Measurements from ENCODE around the gene CHMP4B. TPM values are rescaled to one million over a fixed set of nuclear protein-coding genes. Genes with fewer than 3 reads are reported as not detected.

The CHMP4B gene
- total RNA-seq, 5 donors from 2014 or later (not counting 1 experiment from before 2014, with no cell fraction given), result 45.1 to 64.7 (median 60.8) TPM

GRCh38 chr20:33812152-33812849 lies 1.2 kb downstream of the CHMP4B start:
- Histone ChIP-seq H3K27me3 (replicated peaks in 1 of 2; ENCODE audit: control insufficient read depth in 2 of 2, extremely low read depth in 1 of 2, insufficient read depth in 2 of 2, low read length in 1 of 2) (no peaks in the 10 kb centered on the region), H3K4me1 (ENCODE audit: control insufficient read depth in 1 of 2, extremely low read depth in 1 of 2, insufficient read depth in 2 of 2, low read length in 2 of 2) (peaks cover 24 to 37% of the 10 kb centered on the region in 2 experiments), H3K9me3 (no peaks in the 10 kb centered on the region), H3K36me3 (ENCODE audit: control insufficient read depth in 2 of 2, extremely low read depth in 1 of 2, insufficient read depth in 1 of 2, low read length in 1 of 2) (no peaks in the 10 kb centered on the region), H3K4me3 (ENCODE audit: control insufficient read depth in 1 of 2, extremely low read depth in 1 of 2, low read length in 1 of 2) (peak overlapping the region; percentile 90 to 97), H3K27ac (ENCODE audit: low read length) (peak overlapping the region; percentile 54)
- peak overlapping the region; percentile 91 to 99 (median 96) for H3K4me3 Mint-ChIP-seq
- WGBS (ENCODE audit: insufficient coverage), result 9% methylated on average over 8 of the region's 14 CpGs
- H3K36me3 Mint-ChIP-seq, result peaks cover 13% of the 10 kb centered on the region
- CTCF ChIA-PET, result no interaction called here
- H3K27me3 Mint-ChIP-seq, result no peaks in the 10 kb centered on the region
- H3K27ac Mint-ChIP-seq, result peak overlapping the region; percentile 79 to 94
- DNase-seq (peak in 6 of 35 experiments; percentile 5 to 42 (median 18)), ATAC-seq (replicated peaks in 1 of 4) (no peak)
- POLR2A ChIA-PET, result interaction anchor here in 1 of 2 donors (0.6 to 0.7 kb wide), 3 partner anchors 551 to 1607 kb away, joined by 3 to 4 read pairs (median 3); partner anchors contain the start of gene ITCH
- no peaks in the 10 kb centered on the region for H3K9me3 Mint-ChIP-seq
- peaks cover 56 to 58% (median 57%) of the 10 kb centered on the region in 3 donors for H3K4me1 Mint-ChIP-seq

- H3K27me3 ChIP-seq (replicated peaks in 1 of 2; ENCODE audit: control insufficient read depth in 2 of 2, extremely low read depth in 1 of 2, insufficient read depth in 2 of 2, low read length in 1 of 2), result no peaks in the 10 kb centered on the region
- Mint-ChIP-seq H3K4me1 (peaks cover 63 to 65% (median 64%) of the 10 kb centered on the region in 3 donors), H3K9me3 (no peaks in the 10 kb centered on the region), H3K27ac (peak overlapping the region; percentile 79 to 94), H3K36me3 (peaks cover 20% of the 10 kb centered on the region), H3K27me3 (no peaks in the 10 kb centered on the region), H3K4me3 (peak overlapping the region; percentile 91 to 99 (median 96))
- POLR2A ChIA-PET, result interaction anchor here in 1 of 2 donors (0.6 to 0.7 kb wide), 2 partner anchors 1279 to 1607 kb away, joined by 3 to 4 read pairs; no protein-coding TSS in a partner anchor
- 46% methylated on average over 9 of the region's 10 CpGs for WGBS (ENCODE audit: insufficient coverage)
- peak overlapping the region; percentile 90 to 97 for H3K4me3 ChIP-seq (ENCODE audit: control insufficient read depth in 1 of 2, extremely low read depth in 1 of 2, low read length in 1 of 2)
- no peak for ATAC-seq (replicated peaks in 1 of 4)
- no peaks in the 10 kb centered on the region for H3K9me3 ChIP-seq
- peak in 1 of 35 experiments; percentile 16 for DNase-seq
- H3K36me3 ChIP-seq (ENCODE audit: control insufficient read depth in 2 of 2, extremely low read depth in 1 of 2, insufficient read depth in 1 of 2, low read length in 1 of 2), result no peaks in the 10 kb centered on the region
- H3K4me1 ChIP-seq (ENCODE audit: control insufficient read depth in 1 of 2, extremely low read depth in 1 of 2, insufficient read depth in 2 of 2, low read length in 2 of 2), result peaks cover 24 to 39% of the 10 kb centered on the region in 2 experiments
- CTCF ChIA-PET, result no interaction called here
- H3K27ac ChIP-seq (ENCODE audit: low read length), result peak overlapping the region; percentile 54
Observed at GRCh38 chr20:33812908-33813462, 1.8 kb downstream of the CHMP4B start.

GRCh38 chr20:33814238-33814712 lies 3.1 kb downstream of the CHMP4B start:
- Mint-ChIP-seq H3K27me3 (no peaks in the 10 kb centered on the region), H3K36me3 (peaks cover 20% of the 10 kb centered on the region), H3K4me1 (peaks cover 76% of the 10 kb centered on the region in 3 donors), H3K27ac (peak overlapping the region; percentile 2 to 40), H3K9me3 (no peaks in the 10 kb centered on the region), H3K4me3 (peak overlapping the region; percentile 3 to 99 (median 96))
- Histone ChIP-seq H3K27me3 (replicated peaks in 1 of 2; ENCODE audit: control insufficient read depth in 2 of 2, extremely low read depth in 1 of 2, insufficient read depth in 2 of 2, low read length in 1 of 2) (no peaks in the 10 kb centered on the region), H3K9me3 (no peaks in the 10 kb centered on the region), H3K4me1 (ENCODE audit: control insufficient read depth in 1 of 2, extremely low read depth in 1 of 2, insufficient read depth in 2 of 2, low read length in 2 of 2) (peaks cover 24 to 39% of the 10 kb centered on the region in 2 experiments), H3K36me3 (ENCODE audit: control insufficient read depth in 2 of 2, extremely low read depth in 1 of 2, insufficient read depth in 1 of 2, low read length in 1 of 2) (no peaks in the 10 kb centered on the region), H3K4me3 (ENCODE audit: control insufficient read depth in 1 of 2, extremely low read depth in 1 of 2, low read length in 1 of 2) (no peak overlapping the region), H3K27ac (ENCODE audit: low read length) (no peak overlapping the region)
- POLR2A ChIA-PET, result interaction anchor here in 1 of 2 donors (0.6 kb wide), 1 partner anchor 296 kb away, joined by 5 read pairs; no protein-coding TSS in a partner anchor
- CTCF ChIA-PET, result no interaction called here
- ATAC-seq (replicated peaks in 1 of 4) (no peak), DNase-seq (peak in 1 of 35 experiments; percentile 17)
- WGBS (ENCODE audit: insufficient coverage), result 52% methylated on average over 4 of the region's 5 CpGs

- H3K4me3 ChIP-seq (ENCODE audit: control insufficient read depth in 1 of 2, extremely low read depth in 1 of 2, low read length in 1 of 2), result no peak overlapping the region
- Mint-ChIP-seq H3K4me3 (no peak overlapping the region), H3K27me3 (no peaks in the 10 kb centered on the region), H3K4me1 (peaks cover 83 to 87% (median 86%) of the 10 kb centered on the region in 3 donors), H3K9me3 (no peaks in the 10 kb centered on the region), H3K27ac (no peak overlapping the region), H3K36me3 (peaks cover 27% of the 10 kb centered on the region)
- ChIA-PET POLR2A (no interaction called here), CTCF (interaction anchor here in 1 of 2 donors (1.2 kb wide), 1 partner anchor 10 kb away, joined by 3 read pairs; no protein-coding TSS in a partner anchor)
- DNase-seq (no peak), ATAC-seq (replicated peaks in 1 of 4) (no peak)
- peaks cover 24 to 43% of the 10 kb centered on the region in 2 experiments for H3K4me1 ChIP-seq (ENCODE audit: control insufficient read depth in 1 of 2, extremely low read depth in 1 of 2, insufficient read depth in 2 of 2, low read length in 2 of 2)
- H3K36me3 ChIP-seq (ENCODE audit: control insufficient read depth in 2 of 2, extremely low read depth in 1 of 2, insufficient read depth in 1 of 2, low read length in 1 of 2), result no peaks in the 10 kb centered on the region
- no peak overlapping the region for H3K27ac ChIP-seq (ENCODE audit: low read length)
- H3K9me3 ChIP-seq, result no peaks in the 10 kb centered on the region
- no peaks in the 10 kb centered on the region for H3K27me3 ChIP-seq (replicated peaks in 1 of 2; ENCODE audit: control insufficient read depth in 2 of 2, extremely low read depth in 1 of 2, insufficient read depth in 2 of 2, low read length in 1 of 2)
- no CpG with 5 or more reads among the region's 3 CpGs for WGBS (ENCODE audit: insufficient coverage)
Observed at GRCh38 chr20:33815671-33816070, 4.5 kb downstream of the CHMP4B start.

GRCh38 chr20:33816191-33816590 lies 5.0 kb downstream of the CHMP4B start:
- ChIA-PET CTCF (interaction anchor here in 1 of 2 donors (1.2 kb wide), 1 partner anchor 9 kb away, joined by 3 read pairs; no protein-coding TSS in a partner anchor), POLR2A (interaction anchor here (0.6 kb wide), 2 partner anchors 34 to 297 kb away, joined by 3 to 11 read pairs; no protein-coding TSS in a partner anchor)
- no peaks in the 10 kb centered on the region for H3K27me3 Mint-ChIP-seq
- H3K4me1 Mint-ChIP-seq, result peaks cover 81 to 87% (median 85%) of the 10 kb centered on the region in 3 donors
- WGBS (ENCODE audit: insufficient coverage), result no CpG with 5 or more reads among the region's 1 CpG
- Histone ChIP-seq H3K27ac (ENCODE audit: low read length) (no peak overlapping the region), H3K9me3 (no peaks in the 10 kb centered on the region), H3K27me3 (replicated peaks in 1 of 2; ENCODE audit: control insufficient read depth in 2 of 2, extremely low read depth in 1 of 2, insufficient read depth in 2 of 2, low read length in 1 of 2) (no peaks in the 10 kb centered on the region), H3K4me3 (ENCODE audit: control insufficient read depth in 1 of 2, extremely low read depth in 1 of 2, low read length in 1 of 2) (no peak overlapping the region), H3K36me3 (ENCODE audit: control insufficient read depth in 2 of 2, extremely low read depth in 1 of 2, insufficient read depth in 1 of 2, low read length in 1 of 2) (no peaks in the 10 kb centered on the region), H3K4me1 (ENCODE audit: control insufficient read depth in 1 of 2, extremely low read depth in 1 of 2, insufficient read depth in 2 of 2, low read length in 2 of 2) (peaks cover 24 to 45% of the 10 kb centered on the region in 2 experiments)
- peaks cover 27% of the 10 kb centered on the region for H3K36me3 Mint-ChIP-seq
- DNase-seq (no peak), ATAC-seq (replicated peaks in 1 of 4) (no peak)
- no peak overlapping the region for H3K4me3 Mint-ChIP-seq
- no peak overlapping the region for H3K27ac Mint-ChIP-seq
- H3K9me3 Mint-ChIP-seq, result no peaks in the 10 kb centered on the region

- Histone ChIP-seq H3K36me3 (ENCODE audit: control insufficient read depth in 2 of 2, extremely low read depth in 1 of 2, insufficient read depth in 1 of 2, low read length in 1 of 2) (no peaks in the 10 kb centered on the region), H3K27ac (ENCODE audit: low read length) (no peak overlapping the region), H3K4me3 (ENCODE audit: control insufficient read depth in 1 of 2, extremely low read depth in 1 of 2, low read length in 1 of 2) (no peak overlapping the region), H3K4me1 (ENCODE audit: control insufficient read depth in 1 of 2, extremely low read depth in 1 of 2, insufficient read depth in 2 of 2, low read length in 2 of 2) (peaks cover 20 to 35% of the 10 kb centered on the region in 2 experiments), H3K9me3 (no peaks in the 10 kb centered on the region), H3K27me3 (replicated peaks in 1 of 2; ENCODE audit: control insufficient read depth in 2 of 2, extremely low read depth in 1 of 2, insufficient read depth in 2 of 2, low read length in 1 of 2) (no peaks in the 10 kb centered on the region)
- CTCF ChIA-PET, result no interaction called here
- Mint-ChIP-seq H3K4me1 (peaks cover 78 to 82% (median 82%) of the 10 kb centered on the region in 3 donors), H3K9me3 (no peaks in the 10 kb centered on the region), H3K27me3 (no peaks in the 10 kb centered on the region), H3K36me3 (peaks cover 27% of the 10 kb centered on the region), H3K4me3 (no peak overlapping the region), H3K27ac (no peak overlapping the region)
- POLR2A ChIA-PET, result no interaction called here
- DNase-seq, result no peak
- 98% methylated on average over 5 of the region's 5 CpGs for WGBS (ENCODE audit: insufficient coverage)
- ATAC-seq (replicated peaks in 1 of 4), result no peak
Observed at GRCh38 chr20:33817411-33817810, 6.3 kb downstream of the CHMP4B start.
